HL-60 (cell line): ENCODE results near the gene WNT5A.

Source experiments
- DNase-seq, 2 experiments: peaks; one replicate each; pipeline ENCODE4 v3.0.0-alpha.2; 2010 to 2020; ENCODE audit warnings: low read depth in 1 of 2, low spot score in 1 of 2
- H3K27ac ChIP-seq: fragments of 250-450 bp; sonication (Bioruptor Pico); replicated peaks from 2 replicates; pipeline ENCODE4 v1.5.1; 2020; ENCODE audit warnings: mild to moderate bottlenecking, moderate library complexity
- H3K27me3 ChIP-seq: fragments of 250-450 bp; sonication (Bioruptor Pico); 2 replicates; pipeline ENCODE4 v1.5.1; 2021; ENCODE audit warnings: mild to moderate bottlenecking, moderate library complexity; ENCODE audit not compliant: insufficient read depth, poor library complexity, severe bottlenecking
- H3K4me3 ChIP-seq: replicated peaks from 2 replicates; pipeline ENCODE4 v1.5.1; 2011; ENCODE audit warnings: mild to moderate bottlenecking, control low read depth, low read length; ENCODE audit not compliant: insufficient read depth
- GABPA ChIP-seq: IDR thresholded peaks from 2 replicates; pipeline ENCODE4 v1.6.1; 2012; ENCODE audit warnings: low read depth
- POLR2AphosphoS5 ChIP-seq: IDR thresholded peaks from 2 replicates; pipeline ENCODE4 v1.6.1; 2012; ENCODE audit warnings: low read depth
- SPI1 ChIP-seq: IDR thresholded peaks from 2 replicates; pipeline ENCODE4 v1.6.1; 2012; ENCODE audit warnings: low read depth, mild to moderate bottlenecking, borderline replicate concordance
- TF ChIP-seq, protein P1 (sequence below): IDR thresholded peaks from one replicate; pipeline ENCODE4 v1.5.1; 2011; ENCODE audit warnings: low read length, control low read depth, inconsistent platforms; ENCODE audit not compliant: insufficient read depth
- TF ChIP-seq, protein P2 (sequence below): IDR thresholded peaks from 2 replicates; pipeline ENCODE4 v1.6.1; 2012; ENCODE audit warnings: low read depth; ENCODE audit not compliant: insufficient replicate concordance

The WNT5A gene

DNA sequence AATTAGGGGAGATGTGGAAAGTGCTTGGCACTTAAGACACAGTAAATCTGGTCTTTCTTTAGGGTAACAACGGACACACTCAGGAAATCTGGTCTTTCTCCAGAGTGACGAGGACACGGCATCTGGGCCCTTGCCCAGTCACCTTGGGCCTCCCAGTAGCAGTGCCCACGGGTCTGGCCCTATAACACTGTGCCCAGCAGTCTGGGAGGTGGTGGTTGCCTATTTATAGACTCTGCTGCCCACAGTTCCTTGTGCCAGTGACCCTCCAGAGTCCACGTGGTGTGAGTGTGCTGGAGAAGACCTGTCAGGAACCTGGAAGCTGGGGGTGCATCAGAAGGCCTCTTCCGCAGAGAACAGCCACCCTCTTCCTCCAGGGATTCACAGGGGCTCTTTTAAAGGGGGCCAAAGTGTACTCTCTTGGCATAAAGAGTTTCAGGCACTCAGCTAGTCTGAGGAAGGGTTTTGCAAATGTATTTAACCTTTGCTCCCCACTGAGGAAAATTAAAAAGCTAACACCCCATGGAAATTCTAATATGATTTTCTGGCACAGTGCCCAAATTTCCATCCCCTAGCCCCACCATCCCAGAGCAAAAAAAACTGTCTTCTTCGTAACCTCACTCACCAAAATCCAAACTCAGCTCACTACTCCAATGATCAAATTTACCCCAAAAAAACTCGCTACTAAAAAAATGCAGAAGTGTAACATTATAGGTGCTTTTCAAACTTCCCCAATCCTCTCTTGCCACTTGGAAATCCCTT is 15.4 kb downstream of the WNT5A start:
- no peak for DNase-seq
- H3K4me3 ChIP-seq, result no peak overlapping the region
- H3K27ac ChIP-seq, result no peak overlapping the region
- H3K27me3 ChIP-seq, result no peaks in the 10 kb centered on the region
- TF ChIP-seq SPI1, result 0 out of 2 replicates have a peak, but pooled peaks have one; percentile 3
- TF ChIP-seq, protein P1, sequence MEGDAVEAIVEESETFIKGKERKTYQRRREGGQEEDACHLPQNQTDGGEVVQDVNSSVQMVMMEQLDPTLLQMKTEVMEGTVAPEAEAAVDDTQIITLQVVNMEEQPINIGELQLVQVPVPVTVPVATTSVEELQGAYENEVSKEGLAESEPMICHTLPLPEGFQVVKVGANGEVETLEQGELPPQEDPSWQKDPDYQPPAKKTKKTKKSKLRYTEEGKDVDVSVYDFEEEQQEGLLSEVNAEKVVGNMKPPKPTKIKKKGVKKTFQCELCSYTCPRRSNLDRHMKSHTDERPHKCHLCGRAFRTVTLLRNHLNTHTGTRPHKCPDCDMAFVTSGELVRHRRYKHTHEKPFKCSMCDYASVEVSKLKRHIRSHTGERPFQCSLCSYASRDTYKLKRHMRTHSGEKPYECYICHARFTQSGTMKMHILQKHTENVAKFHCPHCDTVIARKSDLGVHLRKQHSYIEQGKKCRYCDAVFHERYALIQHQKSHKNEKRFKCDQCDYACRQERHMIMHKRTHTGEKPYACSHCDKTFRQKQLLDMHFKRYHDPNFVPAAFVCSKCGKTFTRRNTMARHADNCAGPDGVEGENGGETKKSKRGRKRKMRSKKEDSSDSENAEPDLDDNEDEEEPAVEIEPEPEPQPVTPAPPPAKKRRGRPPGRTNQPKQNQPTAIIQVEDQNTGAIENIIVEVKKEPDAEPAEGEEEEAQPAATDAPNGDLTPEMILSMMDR, result no peak

DNA sequence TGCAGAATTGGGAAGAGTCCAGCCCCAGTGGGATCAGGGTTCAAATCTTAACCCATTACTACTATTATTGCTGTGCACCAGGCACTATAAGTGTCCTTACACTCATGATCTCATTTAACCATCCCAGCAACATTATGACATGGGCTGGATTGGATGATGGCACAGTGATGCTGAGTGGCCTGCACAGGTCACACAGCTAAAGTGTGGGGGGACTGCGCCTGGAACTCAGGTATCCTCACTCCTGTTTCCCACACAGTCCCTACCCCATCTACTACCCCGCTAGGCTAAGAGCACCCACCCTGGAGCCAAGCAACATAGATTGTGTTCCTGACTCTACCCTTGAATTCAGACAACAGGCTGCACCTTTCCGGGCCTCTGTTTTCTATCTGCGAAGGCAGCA is 16.0 kb downstream of the WNT5A start:
- Histone ChIP-seq H3K27ac (no peak overlapping the region), H3K27me3 (no peaks in the 10 kb centered on the region), H3K4me3 (no peak overlapping the region)
- no peak for DNase-seq
- TF ChIP-seq GABPA (no peak), POLR2AphosphoS5 (no peak), SPI1 (no peak)
- TF ChIP-seq, protein P2, sequence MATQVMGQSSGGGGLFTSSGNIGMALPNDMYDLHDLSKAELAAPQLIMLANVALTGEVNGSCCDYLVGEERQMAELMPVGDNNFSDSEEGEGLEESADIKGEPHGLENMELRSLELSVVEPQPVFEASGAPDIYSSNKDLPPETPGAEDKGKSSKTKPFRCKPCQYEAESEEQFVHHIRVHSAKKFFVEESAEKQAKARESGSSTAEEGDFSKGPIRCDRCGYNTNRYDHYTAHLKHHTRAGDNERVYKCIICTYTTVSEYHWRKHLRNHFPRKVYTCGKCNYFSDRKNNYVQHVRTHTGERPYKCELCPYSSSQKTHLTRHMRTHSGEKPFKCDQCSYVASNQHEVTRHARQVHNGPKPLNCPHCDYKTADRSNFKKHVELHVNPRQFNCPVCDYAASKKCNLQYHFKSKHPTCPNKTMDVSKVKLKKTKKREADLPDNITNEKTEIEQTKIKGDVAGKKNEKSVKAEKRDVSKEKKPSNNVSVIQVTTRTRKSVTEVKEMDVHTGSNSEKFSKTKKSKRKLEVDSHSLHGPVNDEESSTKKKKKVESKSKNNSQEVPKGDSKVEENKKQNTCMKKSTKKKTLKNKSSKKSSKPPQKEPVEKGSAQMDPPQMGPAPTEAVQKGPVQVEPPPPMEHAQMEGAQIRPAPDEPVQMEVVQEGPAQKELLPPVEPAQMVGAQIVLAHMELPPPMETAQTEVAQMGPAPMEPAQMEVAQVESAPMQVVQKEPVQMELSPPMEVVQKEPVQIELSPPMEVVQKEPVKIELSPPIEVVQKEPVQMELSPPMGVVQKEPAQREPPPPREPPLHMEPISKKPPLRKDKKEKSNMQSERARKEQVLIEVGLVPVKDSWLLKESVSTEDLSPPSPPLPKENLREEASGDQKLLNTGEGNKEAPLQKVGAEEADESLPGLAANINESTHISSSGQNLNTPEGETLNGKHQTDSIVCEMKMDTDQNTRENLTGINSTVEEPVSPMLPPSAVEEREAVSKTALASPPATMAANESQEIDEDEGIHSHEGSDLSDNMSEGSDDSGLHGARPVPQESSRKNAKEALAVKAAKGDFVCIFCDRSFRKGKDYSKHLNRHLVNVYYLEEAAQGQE, result no peak
- TF ChIP-seq, protein P1, result no peak

DNA sequence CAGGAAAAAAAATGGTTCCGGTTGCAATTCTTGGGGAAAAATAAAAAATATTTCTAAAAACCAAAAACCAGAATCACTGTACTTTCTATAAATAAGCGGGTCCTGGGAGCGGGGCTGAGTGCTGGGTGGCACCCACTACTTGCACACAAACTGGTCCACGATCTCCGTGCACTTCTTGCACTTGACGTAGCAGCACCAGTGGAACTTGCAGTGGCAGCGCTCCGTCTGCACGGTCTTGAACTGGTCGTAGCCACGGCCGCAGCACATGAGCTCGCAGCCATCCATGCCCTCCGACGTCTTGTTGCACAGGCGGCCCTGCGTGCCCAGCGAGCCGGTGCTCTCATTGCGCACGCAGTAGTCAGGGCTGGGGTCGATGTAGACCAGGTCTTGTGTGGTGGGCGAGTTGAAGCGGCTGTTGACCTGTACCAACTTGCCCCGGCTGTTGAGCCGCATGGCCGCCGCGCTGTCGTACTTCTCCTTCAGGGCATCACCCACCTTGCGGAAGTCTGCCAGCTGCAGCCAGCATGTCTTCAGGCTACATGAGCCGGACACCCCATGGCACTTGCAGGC is 17.1 kb downstream of the WNT5A start:
- DNase-seq, result no peak
- Histone ChIP-seq H3K27ac (no peak overlapping the region), H3K4me3 (no peak overlapping the region), H3K27me3 (no peaks in the 10 kb centered on the region)
- TF ChIP-seq POLR2AphosphoS5, result no peak
- TF ChIP-seq, protein P2, result no peak
- no peak for TF ChIP-seq SPI1
- TF ChIP-seq GABPA, result no peak
- TF ChIP-seq, protein P1, result no peak
